Measurements from ENCODE around the gene ZNF670.
"Not testable (repeated sequence)": the region's sequence is repeated elsewhere in the genome, so short reads cannot be mapped to it uniquely, and the experiment has no call there.

ZNF670 gene

DNA sequence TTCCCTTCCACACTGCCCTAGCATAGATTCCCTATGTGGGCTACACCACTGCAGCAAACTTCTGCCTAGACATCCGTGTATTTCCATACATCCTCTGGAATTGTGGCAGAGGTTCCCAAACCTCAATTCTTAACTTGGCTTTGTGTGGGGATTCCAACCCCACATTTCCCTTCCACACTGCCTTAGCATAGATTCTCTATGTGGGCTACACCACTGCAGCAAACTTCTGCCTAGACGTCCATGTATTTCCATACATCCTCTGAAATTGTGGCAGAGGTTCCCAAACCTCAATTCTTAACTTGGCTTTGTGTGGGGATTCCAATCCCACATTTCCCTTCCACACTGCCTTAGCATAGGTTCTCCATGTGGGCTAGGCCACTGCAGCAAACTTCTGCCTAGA, 31.4 kb downstream of the ZNF670 start:
- Histone ChIP-seq H3K4me3 (ENCODE audit: low read depth, low read length) (no peak overlapping the region), H2AFZ (no peak overlapping the region), H3K4me2 (ENCODE audit: low read length) (no peak overlapping the region), H3K36me3 (ENCODE audit: control insufficient read depth, insufficient read depth, low read length) (peaks cover 3% of the 10 kb centered on the region), H3K27ac (no peak overlapping the region), H3K9ac (no peak overlapping the region), H3K79me2 (no peaks in the 10 kb centered on the region), H3K9me3 (ENCODE audit: control insufficient read depth, low read length) (no peaks in the 10 kb centered on the region), H3K27me3 (ENCODE audit: control insufficient read depth, insufficient read depth, low read length) (no peaks in the 10 kb centered on the region), H3K4me1 (no peaks in the 10 kb centered on the region)
- TF ChIP-seq, protein P1, sequence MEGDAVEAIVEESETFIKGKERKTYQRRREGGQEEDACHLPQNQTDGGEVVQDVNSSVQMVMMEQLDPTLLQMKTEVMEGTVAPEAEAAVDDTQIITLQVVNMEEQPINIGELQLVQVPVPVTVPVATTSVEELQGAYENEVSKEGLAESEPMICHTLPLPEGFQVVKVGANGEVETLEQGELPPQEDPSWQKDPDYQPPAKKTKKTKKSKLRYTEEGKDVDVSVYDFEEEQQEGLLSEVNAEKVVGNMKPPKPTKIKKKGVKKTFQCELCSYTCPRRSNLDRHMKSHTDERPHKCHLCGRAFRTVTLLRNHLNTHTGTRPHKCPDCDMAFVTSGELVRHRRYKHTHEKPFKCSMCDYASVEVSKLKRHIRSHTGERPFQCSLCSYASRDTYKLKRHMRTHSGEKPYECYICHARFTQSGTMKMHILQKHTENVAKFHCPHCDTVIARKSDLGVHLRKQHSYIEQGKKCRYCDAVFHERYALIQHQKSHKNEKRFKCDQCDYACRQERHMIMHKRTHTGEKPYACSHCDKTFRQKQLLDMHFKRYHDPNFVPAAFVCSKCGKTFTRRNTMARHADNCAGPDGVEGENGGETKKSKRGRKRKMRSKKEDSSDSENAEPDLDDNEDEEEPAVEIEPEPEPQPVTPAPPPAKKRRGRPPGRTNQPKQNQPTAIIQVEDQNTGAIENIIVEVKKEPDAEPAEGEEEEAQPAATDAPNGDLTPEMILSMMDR (IDR thresholded peaks at IDR 0.05), result no peak

DNA sequence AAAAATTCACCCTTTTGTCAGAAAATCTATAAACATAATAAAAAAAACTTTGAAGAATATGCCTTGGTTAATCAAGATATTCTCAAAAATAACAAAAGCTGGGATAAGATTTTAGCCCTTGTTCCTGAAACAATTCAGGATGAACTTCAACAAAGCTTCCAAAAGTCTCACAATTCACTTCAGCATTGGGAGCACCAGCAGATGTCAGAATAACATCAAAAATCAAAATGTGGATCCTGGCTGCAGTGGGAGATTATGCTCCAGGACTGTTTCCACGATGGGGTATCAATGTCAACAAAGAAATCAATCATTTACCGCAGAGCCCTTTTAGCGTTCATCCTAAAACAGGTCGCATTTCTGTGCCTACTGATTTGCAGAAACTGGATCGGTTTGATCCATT, 35.2 kb downstream of the ZNF670 start:
- Histone ChIP-seq H3K4me3 (ENCODE audit: low read depth, low read length) (no peak overlapping the region), H2AFZ (no peak overlapping the region), H3K4me1 (no peaks in the 10 kb centered on the region), H3K27ac (no peak overlapping the region), H3K36me3 (ENCODE audit: control insufficient read depth, insufficient read depth, low read length) (peaks cover 3% of the 10 kb centered on the region), H3K27me3 (ENCODE audit: control insufficient read depth, insufficient read depth, low read length) (no peaks in the 10 kb centered on the region), H3K4me2 (ENCODE audit: low read length) (no peak overlapping the region), H3K9me3 (ENCODE audit: control insufficient read depth, low read length) (no peaks in the 10 kb centered on the region), H3K9ac (no peak overlapping the region), H3K79me2 (no peaks in the 10 kb centered on the region)
- TF ChIP-seq, protein P1 (IDR thresholded peaks at IDR 0.05), result no peak

DNA sequence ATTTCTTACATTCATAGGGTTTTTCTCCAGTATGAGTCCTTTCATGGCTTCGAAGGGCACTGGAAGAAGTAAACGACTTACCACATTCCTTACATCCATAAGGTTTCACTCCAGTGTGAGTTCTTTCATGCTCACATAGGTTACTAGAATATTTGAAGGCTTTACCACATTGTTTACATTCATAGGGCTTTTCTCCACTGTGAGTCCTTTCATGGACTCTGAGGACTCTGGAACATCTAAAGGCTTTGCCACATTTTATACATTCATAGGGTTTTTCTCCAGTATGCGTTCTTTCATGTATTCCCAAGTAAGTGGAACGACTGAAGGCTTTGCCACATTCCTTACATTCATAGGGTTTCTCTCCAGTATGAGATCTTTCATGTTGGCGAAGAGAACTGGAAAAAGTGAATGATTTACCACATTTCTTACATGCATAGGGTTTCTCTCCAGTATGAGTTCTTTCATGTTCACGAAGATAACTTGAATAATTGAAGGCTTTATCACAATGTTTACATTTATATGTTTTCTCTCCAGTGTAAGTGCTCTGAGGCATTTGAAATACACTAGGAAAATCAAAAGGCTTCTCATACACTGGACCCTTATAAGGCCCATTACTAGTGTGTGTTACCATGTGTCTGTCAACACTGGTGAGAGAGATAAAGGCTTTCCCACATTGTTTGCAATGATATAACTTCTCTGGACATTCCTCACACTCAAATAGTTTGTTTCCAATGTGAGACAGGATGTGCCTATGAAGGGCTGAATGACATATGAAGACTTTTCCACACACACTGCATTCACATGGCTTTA, 40.9 kb downstream of the ZNF670 start:
- H3K36me3 ChIP-seq (ENCODE audit: control insufficient read depth, insufficient read depth, low read length), result peaks cover 4% of the 10 kb centered on the region
- no peak overlapping the region for H3K4me3 ChIP-seq (ENCODE audit: low read depth, low read length)
- TF ChIP-seq, protein P1 (IDR thresholded peaks at IDR 0.05), result no peak
- H3K27ac ChIP-seq, result no peak overlapping the region
- H3K9me3 ChIP-seq (ENCODE audit: control insufficient read depth, low read length), result peaks cover 9% of the 10 kb centered on the region
- H3K27me3 ChIP-seq (ENCODE audit: control insufficient read depth, insufficient read depth, low read length), result no peaks in the 10 kb centered on the region
- no peak overlapping the region for H3K4me2 ChIP-seq (ENCODE audit: low read length)
- H3K9ac ChIP-seq, result no peak overlapping the region
- no peaks in the 10 kb centered on the region for H3K79me2 ChIP-seq
- H2AFZ ChIP-seq, result no peak overlapping the region
- H3K4me1 ChIP-seq, result no peaks in the 10 kb centered on the region

DNA sequence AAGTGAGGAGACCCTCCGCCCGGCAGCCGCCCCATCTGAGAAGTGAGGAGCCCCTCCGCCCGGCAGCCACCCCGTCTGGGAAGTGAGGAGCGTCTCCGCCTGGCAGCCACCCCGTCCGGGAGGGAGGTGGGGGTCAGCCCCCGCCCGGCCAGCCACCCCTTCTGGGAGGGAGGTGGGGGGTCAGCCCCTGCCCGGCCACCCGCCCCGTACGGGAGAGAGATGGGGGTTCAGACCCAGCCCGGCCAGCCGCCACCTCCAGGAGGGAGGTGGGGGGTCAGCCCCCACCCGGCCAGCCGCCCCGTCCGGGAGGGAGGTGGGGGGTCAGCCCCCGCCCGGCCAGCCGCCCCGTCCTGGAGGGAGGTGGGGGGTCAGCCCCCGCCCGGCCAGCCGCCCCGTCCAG, 46.3 kb downstream of the ZNF670 start:
- not testable (repeated sequence) for H3K27me3 ChIP-seq (ENCODE audit: control insufficient read depth, insufficient read depth, low read length); H3K4me1 ChIP-seq; H3K27ac ChIP-seq; H3K4me2 ChIP-seq (ENCODE audit: low read length); H3K9me3 ChIP-seq (ENCODE audit: control insufficient read depth, low read length); H3K36me3 ChIP-seq (ENCODE audit: control insufficient read depth, insufficient read depth, low read length); H3K9ac ChIP-seq; H3K79me2 ChIP-seq; H3K4me3 ChIP-seq (ENCODE audit: low read depth, low read length); H2AFZ ChIP-seq

Data from parathyroid adenoma (tissue), 2 donors.